SU-DHL-6 (cell line): ENCODE results near the gene SAMD7.

Source experiments
- H2AFZ ChIP-seq: fragments of 200-600 bp; sonication (generic); 2 replicates; pipeline ENCODE4 v1.6.1; 2014; ENCODE audit warnings: low read depth, mild to moderate bottlenecking, moderate library complexity, mixed read lengths, antibody characterized with exemption, low read length; ENCODE audit not compliant: severe bottlenecking
- H3F3A ChIP-seq: fragments of 200-600 bp; shearing (Covaris generic); 2 replicates; pipeline ENCODE4 v1.6.0; 2016; ENCODE audit warnings: antibody characterized with exemption, mild to moderate bottlenecking; ENCODE audit not compliant: insufficient read depth
- H3K27ac ChIP-seq: fragments of 200-600 bp; sonication (generic); 2 replicates; pipeline ENCODE4 v1.5.1; 2016; ENCODE audit warnings: low read depth, mild to moderate bottlenecking, low read length, moderate library complexity, mixed read lengths
- H3K27me3 ChIP-seq: fragments of 200-600 bp; sonication (generic), shearing (Covaris generic); 2 replicates; pipeline ENCODE4 v1.6.0; 2014; ENCODE audit warnings: mild to moderate bottlenecking, low read length
- H3K36me3 ChIP-seq: fragments of 200-600 bp; sonication (generic); 2 replicates; pipeline ENCODE4 v1.6.1; 2014; ENCODE audit warnings: mild to moderate bottlenecking, low read length, mixed read lengths
- H3K4me2 ChIP-seq: fragments of 300-600, 200-600 bp; shearing (Covaris generic), sonication (generic); 2 replicates; pipeline ENCODE4 v1.6.0; 2014; ENCODE audit warnings: low read length, low read depth, mild to moderate bottlenecking; ENCODE audit not compliant: poor library complexity, severe bottlenecking
- H3K4me3 ChIP-seq: fragments of 200-600 bp; sonication (generic); 2 replicates; pipeline ENCODE4 v1.5.1; 2014; ENCODE audit warnings: antibody characterized with exemption, low read length, mild to moderate bottlenecking, mixed read lengths; ENCODE audit not compliant: insufficient read depth, poor library complexity, severe bottlenecking
- H3K79me2 ChIP-seq: fragments of 200-600 bp; sonication (generic); 2 replicates; pipeline ENCODE4 v1.6.1; 2014; ENCODE audit warnings: mild to moderate bottlenecking, low read length, moderate library complexity; ENCODE audit not compliant: insufficient read depth
- H3K9ac ChIP-seq: fragments of 200-600 bp; sonication (generic); 2 replicates; pipeline ENCODE4 v1.7.0; 2014; ENCODE audit warnings: mild to moderate bottlenecking, low read length
- H3K9me2 ChIP-seq: fragments of 200-600 bp; sonication (generic); replicated peaks from 2 replicates; pipeline ENCODE4 v1.6.1; 2014; ENCODE audit warnings: low read length; ENCODE audit not compliant: insufficient read depth
- H3K9me3 ChIP-seq: fragments of 200-600 bp; sonication (generic); 2 replicates; pipeline ENCODE4 v1.6.1; 2014; ENCODE audit warnings: low read length, mixed read lengths; ENCODE audit not compliant: insufficient read depth
- H4K20me1 ChIP-seq: fragments of 200-600 bp; sonication (generic); 2 replicates; pipeline ENCODE4 v1.6.1; 2014; ENCODE audit warnings: low read depth, mild to moderate bottlenecking, antibody characterized with exemption, low read length, moderate library complexity, mixed read lengths
- EZH2phosphoT487 ChIP-seq: fragments of 200-600 bp; sonication (generic), shearing (Covaris generic); conservative IDR thresholded peaks from 2 replicates; pipeline ENCODE4 v1.6.1; 2018; ENCODE audit warnings: mild to moderate bottlenecking, antibody characterized with exemption, low read length, moderate library complexity, mixed read lengths
- TF ChIP-seq, protein P1 (sequence below): fragments of 200-600 bp; sonication (generic); IDR thresholded peaks from one replicate; pipeline ENCODE4 v1.5.1; 2017; ENCODE audit warnings: antibody characterized with exemption, mild to moderate bottlenecking, low read length, moderate library complexity; ENCODE audit not compliant: insufficient read depth, poor library complexity, severe bottlenecking

Gene SAMD7

DNA sequence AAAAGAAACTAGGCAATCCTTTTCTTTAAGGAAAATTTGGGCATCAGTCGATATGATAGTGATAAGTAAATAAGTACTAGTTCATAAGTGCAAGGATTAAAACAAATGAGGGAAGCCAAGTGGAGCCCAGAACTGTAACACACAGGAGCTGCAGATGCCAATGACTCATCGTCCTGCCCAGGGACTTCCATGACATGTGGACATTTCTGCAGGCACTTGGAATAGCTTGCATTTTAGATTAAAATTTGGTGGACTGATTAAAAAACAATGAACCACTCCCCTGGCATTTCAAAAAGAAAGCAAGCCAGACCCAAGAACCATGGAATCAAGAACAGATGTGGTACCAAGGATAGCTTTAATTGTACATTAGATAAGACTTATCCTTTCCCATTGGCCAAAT, 2.9 kb downstream of the SAMD7 start:
- H3K9me2 ChIP-seq = no peaks in the 10 kb centered on the region
- H2AFZ ChIP-seq = no peak overlapping the region
- H3K4me2 ChIP-seq = no peak overlapping the region
- H3K4me3 ChIP-seq = no peak overlapping the region
- no peaks in the 10 kb centered on the region for H4K20me1 ChIP-seq
- H3K9ac ChIP-seq = no peak overlapping the region
- TF ChIP-seq EZH2phosphoT487 = no peak
- TF ChIP-seq, protein P1, sequence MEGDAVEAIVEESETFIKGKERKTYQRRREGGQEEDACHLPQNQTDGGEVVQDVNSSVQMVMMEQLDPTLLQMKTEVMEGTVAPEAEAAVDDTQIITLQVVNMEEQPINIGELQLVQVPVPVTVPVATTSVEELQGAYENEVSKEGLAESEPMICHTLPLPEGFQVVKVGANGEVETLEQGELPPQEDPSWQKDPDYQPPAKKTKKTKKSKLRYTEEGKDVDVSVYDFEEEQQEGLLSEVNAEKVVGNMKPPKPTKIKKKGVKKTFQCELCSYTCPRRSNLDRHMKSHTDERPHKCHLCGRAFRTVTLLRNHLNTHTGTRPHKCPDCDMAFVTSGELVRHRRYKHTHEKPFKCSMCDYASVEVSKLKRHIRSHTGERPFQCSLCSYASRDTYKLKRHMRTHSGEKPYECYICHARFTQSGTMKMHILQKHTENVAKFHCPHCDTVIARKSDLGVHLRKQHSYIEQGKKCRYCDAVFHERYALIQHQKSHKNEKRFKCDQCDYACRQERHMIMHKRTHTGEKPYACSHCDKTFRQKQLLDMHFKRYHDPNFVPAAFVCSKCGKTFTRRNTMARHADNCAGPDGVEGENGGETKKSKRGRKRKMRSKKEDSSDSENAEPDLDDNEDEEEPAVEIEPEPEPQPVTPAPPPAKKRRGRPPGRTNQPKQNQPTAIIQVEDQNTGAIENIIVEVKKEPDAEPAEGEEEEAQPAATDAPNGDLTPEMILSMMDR = no peak
- H3K27me3 ChIP-seq = no peaks in the 10 kb centered on the region
- no peak overlapping the region for H3K27ac ChIP-seq
- H3K9me3 ChIP-seq = no peaks in the 10 kb centered on the region
- H3K79me2 ChIP-seq = no peaks in the 10 kb centered on the region
- H3F3A ChIP-seq = no peaks in the 10 kb centered on the region
- no peaks in the 10 kb centered on the region for H3K36me3 ChIP-seq

DNA sequence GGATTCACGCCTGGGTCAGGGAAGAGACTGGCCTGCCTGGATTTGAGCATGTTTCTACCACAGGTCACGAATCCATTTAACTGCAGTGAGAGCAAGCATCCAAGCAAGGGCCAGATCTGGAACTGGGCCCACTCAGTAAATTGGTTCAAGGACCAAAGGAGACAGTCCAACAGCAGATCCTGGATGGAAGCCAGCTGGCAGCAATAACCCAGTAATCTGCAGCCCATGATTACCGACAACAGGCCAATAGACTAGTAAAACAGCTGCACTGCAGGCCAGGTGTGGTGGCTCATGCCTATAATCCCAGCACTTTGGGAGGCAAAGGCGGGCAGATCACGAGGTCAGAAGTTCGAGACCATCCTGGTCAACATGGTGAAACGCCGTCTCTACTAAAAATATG, 11.8 kb downstream of the SAMD7 start:
- H4K20me1 ChIP-seq = no peaks in the 10 kb centered on the region
- no peak overlapping the region for H2AFZ ChIP-seq
- no peaks in the 10 kb centered on the region for H3K9me2 ChIP-seq
- H3K36me3 ChIP-seq = no peaks in the 10 kb centered on the region
- no peaks in the 10 kb centered on the region for H3F3A ChIP-seq
- H3K4me2 ChIP-seq = no peak overlapping the region
- no peaks in the 10 kb centered on the region for H3K9me3 ChIP-seq
- no peak overlapping the region for H3K4me3 ChIP-seq
- TF ChIP-seq EZH2phosphoT487 = no peak
- TF ChIP-seq, protein P1 = no peak
- no peaks in the 10 kb centered on the region for H3K27me3 ChIP-seq
- H3K27ac ChIP-seq = no peak overlapping the region
- H3K9ac ChIP-seq = no peak overlapping the region
- no peaks in the 10 kb centered on the region for H3K79me2 ChIP-seq

DNA sequence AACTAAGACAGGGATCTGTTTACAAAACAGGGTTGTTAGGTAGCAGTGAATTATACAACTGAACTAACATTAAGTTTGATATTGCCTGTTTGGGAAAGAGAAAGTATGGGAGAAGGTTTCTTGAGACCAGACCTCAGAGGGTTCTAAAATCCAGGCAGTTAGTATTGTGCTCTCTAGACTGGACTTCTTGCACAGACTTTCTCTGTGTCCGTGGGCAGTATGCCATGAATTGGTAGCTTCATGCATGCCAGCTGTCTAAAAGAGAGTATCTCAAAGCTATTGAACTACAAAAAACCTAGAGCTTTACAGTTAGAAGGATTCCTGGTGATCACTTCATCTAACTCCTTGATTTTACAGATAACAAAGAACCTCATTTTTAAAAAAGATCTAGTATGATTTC, 12.5 kb downstream of the SAMD7 start:
- no peaks in the 10 kb centered on the region for H3K79me2 ChIP-seq
- no peak overlapping the region for H3K27ac ChIP-seq
- H4K20me1 ChIP-seq = no peaks in the 10 kb centered on the region
- no peaks in the 10 kb centered on the region for H3K9me2 ChIP-seq
- no peak overlapping the region for H3K4me3 ChIP-seq
- no peak overlapping the region for H2AFZ ChIP-seq
- H3K4me2 ChIP-seq = no peak overlapping the region
- no peaks in the 10 kb centered on the region for H3K27me3 ChIP-seq
- H3K9me3 ChIP-seq = no peaks in the 10 kb centered on the region
- H3K9ac ChIP-seq = no peak overlapping the region
- no peak for TF ChIP-seq EZH2phosphoT487
- TF ChIP-seq, protein P1 = no peak
- H3F3A ChIP-seq = no peaks in the 10 kb centered on the region
- H3K36me3 ChIP-seq = no peaks in the 10 kb centered on the region
